GM12878 (cell line): Measurements from ENCODE around the gene MBNL3. TPM values are rescaled to one million over a fixed set of nuclear protein-coding genes. Genes with fewer than 3 reads are reported as not detected.

Source experiments
- BACH1 ChIP-seq: fragments of 450-650 bp; IDR thresholded peaks from 2 replicates; pipeline ENCODE4 v1.6.1; 2017; ENCODE audit warnings: mild to moderate bottlenecking, borderline replicate concordance
- CHD1 ChIP-seq: IDR thresholded peaks from 2 replicates; pipeline ENCODE4 v1.6.1; 2012; ENCODE audit warnings: low read depth, low read length, improper control_type of control experiment
- FOXM1 ChIP-seq: IDR thresholded peaks from 2 replicates; pipeline ENCODE4 v1.6.1; 2012; ENCODE audit warnings: low read depth, mild to moderate bottlenecking, inconsistent platforms, low read length, moderate library complexity
- HSF1 ChIP-seq: fragments of 150-350 bp; IDR thresholded peaks from 2 replicates; pipeline ENCODE4 v1.6.1; 2014; ENCODE audit warnings: mild to moderate bottlenecking, low read depth, low read length
- IKZF1 ChIP-seq: fragments of 450-650 bp; conservative IDR thresholded peaks from 2 replicates; pipeline ENCODE4 v1.6.1; 2017; ENCODE audit warnings: antibody characterized with exemption, mild to moderate bottlenecking
- IRF4 ChIP-seq: IDR thresholded peaks from 2 replicates; pipeline ENCODE4 v1.6.1; 2011; ENCODE audit warnings: low read depth, low read length
- KDM1A ChIP-seq: fragments of 200-600 bp; sonication (generic); IDR thresholded peaks from 2 replicates; pipeline ENCODE4 v1.6.1; 2016; ENCODE audit warnings: borderline replicate concordance
- LARP7 ChIP-seq: fragments of 450-650 bp; IDR thresholded peaks from 2 replicates; pipeline ENCODE4 v1.6.1; 2017; ENCODE audit warnings: mild to moderate bottlenecking
- NKRF ChIP-seq: fragments of 450-650 bp; conservative IDR thresholded peaks from 2 replicates; pipeline ENCODE4 v1.6.1; 2017; ENCODE audit warnings: mild to moderate bottlenecking, moderate library complexity
- POLR2AphosphoS2 ChIP-seq: IDR thresholded peaks from 2 replicates; pipeline ENCODE4 v1.6.1; 2011; ENCODE audit warnings: low read depth, mild to moderate bottlenecking, low read length, improper control_type of control experiment, moderate library complexity
- RELA ChIP-seq: fragments of 450-650 bp; IDR thresholded peaks from 2 replicates; pipeline ENCODE4 v1.8.0; 2014; ENCODE audit warnings: borderline replicate concordance; ENCODE audit not compliant: partially characterized antibody
- REST ChIP-seq: IDR thresholded peaks from 2 replicates; pipeline ENCODE4 v1.6.1; 2012; ENCODE audit warnings: mild to moderate bottlenecking, low read depth, low read length
- SPI1 ChIP-seq: IDR thresholded peaks from 2 replicates; pipeline ENCODE4 v1.6.1; 2011; ENCODE audit warnings: low read depth, mild to moderate bottlenecking, low read length, moderate library complexity, borderline replicate concordance; ENCODE audit not compliant: insufficient read depth
- SREBF2 ChIP-seq: IDR thresholded peaks from 2 replicates; pipeline ENCODE4 v1.6.1; 2012; ENCODE audit warnings: mild to moderate bottlenecking, low read length
- TCF3 ChIP-seq: IDR thresholded peaks from 2 replicates; pipeline ENCODE4 v1.6.1; 2012; ENCODE audit warnings: low read depth, mild to moderate bottlenecking, low read length, borderline replicate concordance; ENCODE audit not compliant: insufficient read depth
- ZNF592 ChIP-seq: fragments of 450-650 bp; IDR thresholded peaks from 2 replicates; pipeline ENCODE4 v1.6.1; 2017; ENCODE audit warnings: mild to moderate bottlenecking, moderate library complexity
- polyA plus RNA-seq, 11 experiments: library from polyadenylated mRNA; depleted of rRNA in 4 of 11; unstranded in 6 of 11; stranded (reverse) in 5 of 11; fragments of >200 nt; fragmentation: Nextera tagmentation in 4 of 11; fragmentation: Illumina TruSeq in 1 of 11; extraction: Ambion mirVana in 4 of 11; extraction: Trizol in 1 of 11; gene quantifications; 1 replicate in 1 of 11; 2 replicates in 10 of 11; pipeline versions ENCODE4 v1.2.1 to v1.2.3, GENCODE V29; 2011 to 2016; ENCODE audit warnings: inconsistent platforms in 2 of 11, missing spikeins in 2 of 11, low read depth in 1 of 11
- total RNA-seq, 4 experiments: library from RNA; depleted of rRNA in 3 of 4; stranded (reverse); fragments of >200 nt in 3 of 4; fragmentation: Illumina TruSeq in 1 of 4; extraction: Trizol in 1 of 4; gene quantifications; 2 replicates each; pipeline versions ENCODE4 v1.2.1 to v1.2.3, GENCODE V29; 2013 to 2021

The MBNL3 gene
- total and polyA plus RNA-seq, 10 of the 15 experiments (the other 5 are each of a cell fraction or from before 2014, with no cell fraction given): 3.4 to 33.1 (median 12.6) TPM

GRCh38 chrX:132489578-132490419 is 961 bp upstream of the MBNL3 start (continued):
- TF ChIP-seq REST (no peak), KDM1A (no peak), TCF3 (no peak), CHD1 (no peak), SREBF2 (no peak), IKZF1 (peak; percentile 54), NKRF (0 out of 2 replicates have a peak, but pooled peaks have one; percentile 36), SPI1 (no peak), HSF1 (no peak), IRF4 (no peak), BACH1 (0 out of 2 replicates have a peak, but pooled peaks have one; percentile 21), RELA (no peak), LARP7 (0 out of 2 replicates have a peak, but pooled peaks have one; percentile 25), ZNF592 (no peak), FOXM1 (no peak; the same call in 1 of the 2 replicates), POLR2AphosphoS2 (no peak)
